ENCODE measurements around the gene SLCO4A1. TPM values are rescaled to one million over a fixed set of nuclear protein-coding genes. Genes with fewer than 3 reads are reported as not detected.

SLCO4A1 gene
- polyA plus RNA-seq, 1 donor (not counting 4 experiments of a cell fraction or from before 2014, with no cell fraction given): 1.8 TPM

- H3K4me3 ChIP-seq (ENCODE audit: control insufficient read depth in 2 of 3, extremely low read depth in 1 of 3, insufficient read depth in 2 of 3, low read depth in 1 of 3, low read length in 3 of 3): peak overlapping the region; percentile 18 to 37 (median 20)
- H3K27ac ChIP-seq (ENCODE audit: control insufficient read depth, insufficient read depth, low read length): no peak overlapping the region
- FAIRE-seq (no peak), DNase-seq (ENCODE audit: low read depth, low spot score) (no peak)
- H3K4me2 ChIP-seq (ENCODE audit: control insufficient read depth, extremely low read depth, insufficient read depth, low read depth, low read length): peak overlapping the region; percentile 58
- no peak overlapping the region for H3K9ac ChIP-seq (ENCODE audit: control insufficient read depth, extremely low read depth, insufficient read depth, low read length)
- no peaks in the 10 kb centered on the region for H4K20me1 ChIP-seq (ENCODE audit: control insufficient read depth, extremely low read depth, insufficient read depth, low read length)
- no peaks in the 10 kb centered on the region for H3K36me3 ChIP-seq (ENCODE audit: control insufficient read depth in 2 of 2, extremely low read depth in 1 of 2, insufficient read depth in 2 of 2, low read length in 2 of 2)
- H2AFZ ChIP-seq (ENCODE audit: control insufficient read depth, low read length): no peak overlapping the region
- H3K79me2 ChIP-seq (ENCODE audit: control insufficient read depth, insufficient read depth, low read length): peaks cover 3% of the 10 kb centered on the region
- dilution Hi-C loops (cut with MboI; ENCODE audit: extremely low pct_ligation_motif_present, low sequenced_read_pairs): no loop called here
- no peaks in the 10 kb centered on the region for H3K9me1 ChIP-seq (ENCODE audit: control insufficient read depth, extremely low read depth, insufficient read depth, low read length)
- TF ChIP-seq EZH2 (IDR thresholded peaks at IDR 0.05; ENCODE audit: low read length) (no peak), CTCF (optimal IDR thresholded peaks at IDR 0.05 in 1 of 3, IDR thresholded peaks at IDR 0.05 in 1 of 3, conservative IDR thresholded peaks at IDR 0.05 in 1 of 3; ENCODE audit: extremely low read depth in 1 of 3, insufficient read depth in 2 of 3, low read length in 3 of 3) (peak; percentile 36 to 41 (median 39))
- H3K9me3 ChIP-seq (ENCODE audit: control insufficient read depth, low read depth, low read length): no peaks in the 10 kb centered on the region
- peaks cover 44% of the 10 kb centered on the region for H3K27me3 ChIP-seq (ENCODE audit: control insufficient read depth, extremely low read depth, insufficient read depth, low read length)
- H3K4me1 ChIP-seq (ENCODE audit: control insufficient read depth, extremely low read depth, insufficient read depth, low read length): peaks cover 54% of the 10 kb centered on the region
Measured at GRCh38 chr20:62707921-62708521, 65.7 kb downstream of the SLCO4A1 start.

DNA sequence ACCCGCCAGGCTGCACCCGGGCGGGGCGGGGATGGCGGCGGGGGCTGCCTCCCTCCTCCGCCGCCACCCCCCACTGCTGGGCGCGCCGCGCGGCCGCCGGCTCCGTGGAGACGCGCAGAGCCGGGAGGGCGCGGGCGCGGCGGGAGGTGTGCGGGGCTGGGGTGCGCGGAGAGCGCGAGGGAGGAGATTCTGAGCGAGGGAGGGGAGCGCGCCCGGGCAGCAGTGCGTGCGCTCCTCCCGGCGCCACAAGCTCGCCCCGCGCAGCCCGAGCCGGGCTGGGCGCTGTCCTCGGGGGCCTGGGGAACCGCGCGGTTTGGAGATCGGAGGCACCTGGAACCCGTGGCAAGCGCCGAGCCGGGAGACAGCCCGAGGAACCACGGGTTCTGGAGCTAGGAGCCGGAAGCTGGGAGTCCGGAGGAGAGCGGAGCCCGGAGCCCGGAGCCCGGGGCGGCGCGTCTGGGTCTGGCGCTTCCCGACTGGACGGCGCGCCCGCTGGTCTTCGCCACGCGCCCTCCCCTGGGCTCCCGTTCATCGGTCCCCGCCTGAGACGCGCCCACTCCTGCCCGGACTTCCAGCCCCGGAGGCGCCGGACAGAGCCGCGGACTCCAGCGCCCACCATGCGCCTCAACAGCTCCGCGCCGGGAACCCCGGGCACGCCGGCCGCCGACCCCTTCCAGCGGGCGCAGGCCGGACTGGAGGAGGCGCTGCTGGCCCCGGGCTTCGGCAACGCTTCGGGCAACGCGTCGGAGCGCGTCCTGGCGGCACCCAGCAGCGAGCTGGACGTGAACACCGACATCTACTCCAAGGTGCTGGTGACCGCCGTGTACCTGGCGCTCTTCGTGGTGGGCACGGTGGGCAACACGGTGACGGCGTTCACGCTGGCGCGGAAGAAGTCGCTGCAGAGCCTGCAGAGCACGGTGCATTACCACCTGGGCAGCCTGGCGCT is 66.6 kb downstream of the SLCO4A1 start, which contains the start of gene NTSR1:
Gene NTSR1 (plus strand): TSS at position 246 of the 946 bp plus-strand sequence. CDS start 372 bp downstream, at position 618.
- TF ChIP-seq CTCF (optimal IDR thresholded peaks at IDR 0.05 in 1 of 3, IDR thresholded peaks at IDR 0.05 in 1 of 3, conservative IDR thresholded peaks at IDR 0.05 in 1 of 3; ENCODE audit: extremely low read depth in 1 of 3, insufficient read depth in 2 of 3, low read length in 3 of 3) (peak in 1 of 3 experiments; percentile 23), EZH2 (IDR thresholded peaks at IDR 0.05; ENCODE audit: low read length) (peak; percentile 46)
- Histone ChIP-seq H3K9me3 (ENCODE audit: control insufficient read depth, low read depth, low read length) (no peaks in the 10 kb centered on the region), H3K27ac (ENCODE audit: control insufficient read depth, insufficient read depth, low read length) (no peak within 1 kb of the TSS), H3K27me3 (ENCODE audit: control insufficient read depth, extremely low read depth, insufficient read depth, low read length) (peaks cover 45% of the 10 kb centered on the region), H3K9me1 (ENCODE audit: control insufficient read depth, extremely low read depth, insufficient read depth, low read length) (no peaks in the 10 kb centered on the region), H3K4me2 (ENCODE audit: control insufficient read depth, extremely low read depth, insufficient read depth, low read depth, low read length) (peak within 1 kb of the TSS; percentile 58), H3K9ac (ENCODE audit: control insufficient read depth, extremely low read depth, insufficient read depth, low read length) (no peak within 1 kb of the TSS), H4K20me1 (ENCODE audit: control insufficient read depth, extremely low read depth, insufficient read depth, low read length) (no peaks in the 10 kb centered on the region), H3K4me1 (ENCODE audit: control insufficient read depth, extremely low read depth, insufficient read depth, low read length) (peaks cover 46% of the 10 kb centered on the region), H3K36me3 (ENCODE audit: control insufficient read depth in 2 of 2, extremely low read depth in 1 of 2, insufficient read depth in 2 of 2, low read length in 2 of 2) (no peaks in the 10 kb centered on the region), H2AFZ (ENCODE audit: control insufficient read depth, low read length) (peak within 1 kb of the TSS; percentile 15), H3K79me2 (ENCODE audit: control insufficient read depth, insufficient read depth, low read length) (peaks cover 3% of the 10 kb centered on the region), H3K4me3 (ENCODE audit: control insufficient read depth in 2 of 3, extremely low read depth in 1 of 3, insufficient read depth in 2 of 3, low read depth in 1 of 3, low read length in 3 of 3) (peak within 1 kb of the TSS; percentile 22 to 40 (median 37))
- dilution Hi-C loops (cut with MboI; ENCODE audit: extremely low pct_ligation_motif_present, low sequenced_read_pairs): no loop called here
- FAIRE-seq: no peak
- no peak for DNase-seq (ENCODE audit: low read depth, low spot score)
